HEK293 (cell line): Measurements from ENCODE around the gene SLC26A4.

Source experiments
- CTCF ChIA-PET: fragments of 350-600 bp; formaldehyde crosslinking; extraction: SDS; loops from one replicate; lab custom pipeline; 2021; ENCODE audit warnings: antibody characterized with exemption; lab: Yijun Ruan, JAX
- POLR2A ChIA-PET: fragments of 300-600 bp; formaldehyde crosslinking; extraction: SDS; loops from one replicate; lab custom pipeline; 2020; ENCODE audit warnings: antibody characterized with exemption, inconsistent platforms; lab: Yijun Ruan, JAX
- H3K27ac ChIP-seq: fragments of 200-500 bp; sonication (Bioruptor generic); 2 replicates; pipeline ENCODE4 v1.5.1; 2014; ENCODE audit warnings: low read depth, low read length, control low read depth, inconsistent platforms; ENCODE audit errors: extremely low read depth
- H3K36me3 ChIP-seq, 2 experiments: fragments of 200-500 bp in 1 of 2; sonication (Bioruptor generic) in 1 of 2; 1 replicate in 1 of 2; 2 replicates in 1 of 2; pipeline ENCODE4 v1.5.1; 2014 to 2017; ENCODE audit warnings: inconsistent platforms in 2 of 2, low read length in 2 of 2; ENCODE audit not compliant: control insufficient read depth in 2 of 2, insufficient read depth in 1 of 2
- H3K4me1 ChIP-seq: fragments of 200-500 bp; sonication (Bioruptor generic); 2 replicates; pipeline ENCODE4 v1.5.1; 2014; ENCODE audit warnings: mild to moderate bottlenecking, low read length, inconsistent platforms; ENCODE audit not compliant: control insufficient read depth, insufficient read depth
- H3K4me3 ChIP-seq: 2 replicates; pipeline ENCODE4 v1.5.1; 2011; ENCODE audit warnings: low read depth, mild to moderate bottlenecking, control low read depth, low read length, moderate library complexity
- H3K9me3 ChIP-seq: fragments of 200-500 bp; sonication (Bioruptor generic); 2 replicates; pipeline ENCODE4 v1.5.1; 2014; ENCODE audit warnings: low read depth, low read length, inconsistent platforms; ENCODE audit not compliant: control insufficient read depth, insufficient read depth
- FEZF1 ChIP-seq: fragments of 450-650 bp; formaldehyde crosslinking; IDR thresholded peaks from 2 replicates; pipeline ENCODE4 v1.5.1; 2016; ENCODE audit warnings: missing biosample characterization, missing genetic modification characterization
- HIC1 ChIP-seq: fragments of 450-650 bp; formaldehyde crosslinking; IDR thresholded peaks from 2 replicates; pipeline ENCODE4 v1.5.1; 2016; ENCODE audit warnings: missing biosample characterization, missing genetic modification characterization
- MYNN ChIP-seq: fragments of 450-650 bp; formaldehyde crosslinking; IDR thresholded peaks from 2 replicates; pipeline ENCODE4 v1.5.1; 2016; ENCODE audit warnings: missing biosample characterization, missing genetic modification characterization, borderline replicate concordance
- REST ChIP-seq: fragments of 450-650 bp; formaldehyde crosslinking; IDR thresholded peaks from 2 replicates; pipeline ENCODE4 v1.5.1; 2016; ENCODE audit warnings: missing biosample characterization, missing genetic modification characterization
- SCRT1 ChIP-seq: fragments of 450-650 bp; formaldehyde crosslinking; IDR thresholded peaks from 2 replicates; pipeline ENCODE4 v1.5.1; 2016; ENCODE audit warnings: missing biosample characterization, missing genetic modification characterization, borderline replicate concordance
- ZBTB44 ChIP-seq: fragments of 450-650 bp; IDR thresholded peaks from 2 replicates; pipeline ENCODE4 v1.5.1; 2018; ENCODE audit warnings: missing biosample characterization, mild to moderate bottlenecking, missing genetic modification characterization
- ZEB2 ChIP-seq: fragments of 450-650 bp; formaldehyde crosslinking; IDR thresholded peaks from 2 replicates; pipeline ENCODE4 v1.5.1; 2016; ENCODE audit warnings: missing biosample characterization, missing genetic modification characterization
- ZFP3 ChIP-seq: fragments of 450-650 bp; formaldehyde crosslinking; IDR thresholded peaks from 2 replicates; pipeline ENCODE4 v1.5.1; 2016; ENCODE audit warnings: low read depth, missing biosample characterization, missing genetic modification characterization
- ZNF140 ChIP-seq: fragments of 450-650 bp; formaldehyde crosslinking; IDR thresholded peaks from 2 replicates; pipeline ENCODE4 v1.5.1; 2016; ENCODE audit warnings: missing biosample characterization, missing genetic modification characterization
- ZNF23 ChIP-seq: fragments of 450-650 bp; formaldehyde crosslinking; IDR thresholded peaks from 2 replicates; pipeline ENCODE4 v1.5.1; 2016; ENCODE audit warnings: missing biosample characterization, missing genetic modification characterization, borderline replicate concordance
- ZNF248 ChIP-seq: fragments of 450-650 bp; formaldehyde crosslinking; IDR thresholded peaks from 2 replicates; pipeline ENCODE4 v1.5.1; 2017; ENCODE audit warnings: missing biosample characterization, missing genetic modification characterization
- ZNF266 ChIP-seq: fragments of 450-650 bp; formaldehyde crosslinking; IDR thresholded peaks from 2 replicates; pipeline ENCODE4 v1.5.1; 2016; ENCODE audit warnings: missing biosample characterization, missing genetic modification characterization, low read depth
- ZNF292 ChIP-seq: fragments of 450-650 bp; formaldehyde crosslinking; IDR thresholded peaks from 2 replicates; pipeline ENCODE4 v1.5.1; 2016; ENCODE audit warnings: low read depth, missing biosample characterization, missing genetic modification characterization, borderline replicate concordance
- ZNF350 ChIP-seq: fragments of 450-650 bp; formaldehyde crosslinking; IDR thresholded peaks from 2 replicates; pipeline ENCODE4 v1.5.0; 2017; ENCODE audit warnings: missing biosample characterization, mild to moderate bottlenecking, missing genetic modification characterization
- ZNF37A ChIP-seq: fragments of 450-650 bp; IDR thresholded peaks from 2 replicates; pipeline ENCODE4 v1.5.1; 2018; ENCODE audit warnings: missing biosample characterization, missing genetic modification characterization
- ZNF585B ChIP-seq: fragments of 450-650 bp; formaldehyde crosslinking; IDR thresholded peaks from 2 replicates; pipeline ENCODE4 v1.5.1; 2016; ENCODE audit warnings: missing biosample characterization, missing genetic modification characterization
- ZNF624 ChIP-seq: fragments of 450-650 bp; formaldehyde crosslinking; IDR thresholded peaks from 2 replicates; pipeline ENCODE4 v1.5.1; 2017; ENCODE audit warnings: missing biosample characterization, missing genetic modification characterization
- ZNF626 ChIP-seq: fragments of 450-650 bp; sonication (Bioruptor Pico); formaldehyde crosslinking; IDR thresholded peaks from 2 replicates; pipeline ENCODE4 v1.5.1; 2018; ENCODE audit warnings: missing biosample characterization, missing genetic modification characterization, inconsistent platforms

The SLC26A4 gene

GRCh38 chr7:107678110-107678753 lies 17.6 kb downstream of the SLC26A4 start (continued):
- no peak for TF ChIP-seq HIC1 (tag by site-specific recombination)
- TF ChIP-seq, all 188 proteins: peak for 0

- TF ChIP-seq ZEB2: no peak
- TF ChIP-seq ZFP3: no peak
- no peak for TF ChIP-seq ZNF266 (tag by site-specific recombination)
- TF ChIP-seq ZNF292: no peak
- TF ChIP-seq ZNF585B (tag by site-specific recombination): no peak
- no peak for TF ChIP-seq ZNF248 (tag by site-specific recombination)
- no peak for TF ChIP-seq SCRT1 (tag by site-specific recombination)
- TF ChIP-seq MYNN: no peak
- no peak for TF ChIP-seq ZNF626 (tag by site-specific recombination)
- TF ChIP-seq, all 188 proteins: peak for 0
- Histone ChIP-seq H3K4me3 (no peak overlapping the region), H3K36me3 (no peaks in the 10 kb centered on the region), H3K9me3 (no peaks in the 10 kb centered on the region), H3K27ac (no peak overlapping the region), H3K4me1 (no peaks in the 10 kb centered on the region)
- ChIA-PET CTCF (interaction anchor here (1.6 kb wide), 1 partner anchor 44 kb away, joined by 4 read pairs; no protein-coding TSS in a partner anchor), POLR2A (no interaction called here)
Measured at GRCh38 chr7:107680478-107680877, 19.9 kb downstream of the SLC26A4 start.

- Histone ChIP-seq H3K27ac (no peak overlapping the region), H3K4me3 (no peak overlapping the region), H3K9me3 (no peaks in the 10 kb centered on the region), H3K4me1 (no peaks in the 10 kb centered on the region), H3K36me3 (no peaks in the 10 kb centered on the region)
- TF ChIP-seq ZNF140 (tag by site-specific recombination) (no peak), REST (tag by site-specific recombination) (no peak), ZNF350 (no peak), FEZF1 (no peak), ZNF624 (no peak), ZNF37A (no peak), ZEB2 (no peak), ZNF23 (tag by site-specific recombination) (no peak), ZBTB44 (no peak)
- CTCF ChIA-PET: no interaction called here
- POLR2A ChIA-PET: no interaction called here
Measured at GRCh38 chr7:107682886-107683285, 22.3 kb downstream of the SLC26A4 start.
